ENCODE results near the gene YES1. TPM values are rescaled to one million over a fixed set of nuclear protein-coding genes. Genes with fewer than 3 reads are reported as not detected.
"Not testable (repeated sequence)": the region's sequence is repeated elsewhere in the genome, so short reads cannot be mapped to it uniquely, and the experiment has no call there.

The YES1 gene
- total and polyA plus RNA-seq, 8 donors, result 36.9 to 69.9 (median 61.3) TPM

- H3K36me3 ChIP-seq, result peaks cover 0 to 63% of the 10 kb centered on the region in 2 donors
- H3K4me3 ChIP-seq, result no peak overlapping the region
- H3K9me3 ChIP-seq, result no peaks in the 10 kb centered on the region
- no peak for TF ChIP-seq CTCF (IDR thresholded peaks at IDR 0.05)
- no peaks in the 10 kb centered on the region for H3K27me3 ChIP-seq
- DNase-seq (no peak), ATAC-seq (no peak)
- intact Hi-C loops (cut with DNase I), result no loop called here
- H3K4me1 ChIP-seq, result no peaks in the 10 kb centered on the region
- H3K27ac ChIP-seq, result no peak overlapping the region
Measured at GRCh38 chr18:686339-687111, 125.5 kb downstream of the YES1 start.

- Histone ChIP-seq H3K27ac (no peak overlapping the region), H3K27me3 (no peaks in the 10 kb centered on the region), H3K36me3 (peaks cover 0 to 62% of the 10 kb centered on the region in 2 donors), H3K4me3 (no peak overlapping the region), H3K9me3 (no peaks in the 10 kb centered on the region), H3K4me1 (no peaks in the 10 kb centered on the region)
- TF ChIP-seq CTCF (IDR thresholded peaks at IDR 0.05), result no peak
- intact Hi-C loops (cut with DNase I), result no loop called here
- no peak for ATAC-seq
- no peak for DNase-seq
Measured at GRCh38 chr18:685438-685837, 126.6 kb downstream of the YES1 start.

- no peaks in the 10 kb centered on the region for H3K4me1 ChIP-seq
- H3K4me3 ChIP-seq, result no peak overlapping the region
- TF ChIP-seq CTCF (IDR thresholded peaks at IDR 0.05), result no peak
- no peak overlapping the region for H3K27ac ChIP-seq
- no peaks in the 10 kb centered on the region for H3K27me3 ChIP-seq
- DNase-seq (no peak), ATAC-seq (no peak)
- peaks cover 0 to 71% of the 10 kb centered on the region in 2 donors for H3K36me3 ChIP-seq
- H3K9me3 ChIP-seq, result no peaks in the 10 kb centered on the region
- intact Hi-C loops (cut with DNase I), result no loop called here
Measured at GRCh38 chr18:683531-683930, 128.5 kb downstream of the YES1 start.

GRCh38 chr18:682833-683232 lies 129.2 kb downstream of the YES1 start:
- intact Hi-C loops (cut with DNase I), result no loop called here
- no peaks in the 10 kb centered on the region for H3K4me1 ChIP-seq
- no peak for TF ChIP-seq CTCF (IDR thresholded peaks at IDR 0.05)
- ATAC-seq (no peak), DNase-seq (no peak)
- H3K27ac ChIP-seq, result no peak overlapping the region
- H3K27me3 ChIP-seq, result no peaks in the 10 kb centered on the region
- H3K9me3 ChIP-seq, result no peaks in the 10 kb centered on the region
- no peak overlapping the region for H3K4me3 ChIP-seq
- H3K36me3 ChIP-seq, result peaks cover 0 to 78% of the 10 kb centered on the region in 2 donors

- H3K9me3 ChIP-seq; H3K4me1 ChIP-seq; H3K27ac ChIP-seq; DNase-seq; H3K4me3 ChIP-seq; H3K27me3 ChIP-seq; intact Hi-C loops (cut with DNase I); ATAC-seq: not testable (repeated sequence)
- H3K36me3 ChIP-seq, result peaks cover 0 to 80% of the 10 kb centered on the region in 2 donors
Measured at GRCh38 chr18:682416-682815, 129.6 kb downstream of the YES1 start.

GRCh38 chr18:681985-682384 lies 130.1 kb downstream of the YES1 start:
- intact Hi-C loops (cut with DNase I), result no loop called here
- Histone ChIP-seq H3K27me3 (no peaks in the 10 kb centered on the region), H3K4me3 (no peak overlapping the region), H3K36me3 (peaks cover 0 to 80% of the 10 kb centered on the region in 2 donors), H3K4me1 (no peaks in the 10 kb centered on the region), H3K9me3 (no peaks in the 10 kb centered on the region), H3K27ac (no peak overlapping the region)
- no peak for TF ChIP-seq CTCF (IDR thresholded peaks at IDR 0.05)
- ATAC-seq, result no peak
- no peak for DNase-seq

All from left lung (tissue), 10 donors.